DMS53 treated with DMSO at 0.1 percent for 48 hours (cell line): ENCODE measurements around the gene AGBL1.

ENCODE experiments used
- DNase-seq: peaks from one replicate; lab custom pipeline; 2025; ENCODE audit not compliant: unreplicated experiment; lab: John Stamatoyannopoulos, UW

AGBL1 gene

GRCh38 chr15:86079508-86080266 lies at the start of gene AGBL1:
AGBL1 (plus strand) TSS chr15:86079871.
- no peak for DNase-seq

GRCh38 chr15:86034904-86035303 lies 44.8 kb upstream of the AGBL1 start:
- no peak for DNase-seq

GRCh38 chr15:86036243-86036642 lies 43.4 kb upstream of the AGBL1 start:
- no peak for DNase-seq

GRCh38 chr15:86038491-86038890 lies 41.2 kb upstream of the AGBL1 start:
- DNase-seq: no peak

GRCh38 chr15:86040356-86041033 lies 39.2 kb upstream of the AGBL1 start:
- DNase-seq: no peak

- DNase-seq: no peak
Measured at GRCh38 chr15:86041399-86041798, 38.3 kb upstream of the AGBL1 start.

GRCh38 chr15:86042226-86042625 lies 37.4 kb upstream of the AGBL1 start:
- DNase-seq: no peak

- no peak for DNase-seq
Measured at GRCh38 chr15:86044981-86045380, 34.7 kb upstream of the AGBL1 start.

- no peak for DNase-seq
Measured at GRCh38 chr15:86054338-86054737, 25.3 kb upstream of the AGBL1 start.

- DNase-seq: no peak
Measured at GRCh38 chr15:86055688-86056087, 24.0 kb upstream of the AGBL1 start.

GRCh38 chr15:86059851-86060250 lies 19.8 kb upstream of the AGBL1 start:
- DNase-seq: no peak

- DNase-seq: no peak
Measured at GRCh38 chr15:86060674-86061073, 19.0 kb upstream of the AGBL1 start.

- DNase-seq: no peak
Measured at GRCh38 chr15:86061581-86061980, 18.1 kb upstream of the AGBL1 start.

- no peak for DNase-seq
Measured at GRCh38 chr15:86062646-86063243, 16.9 kb upstream of the AGBL1 start.

- no peak for DNase-seq
Measured at GRCh38 chr15:86063356-86064095, 16.1 kb upstream of the AGBL1 start.

- DNase-seq: no peak
Measured at GRCh38 chr15:86064326-86064725, 15.3 kb upstream of the AGBL1 start.

GRCh38 chr15:86066174-86066834 lies 13.4 kb upstream of the AGBL1 start:
- no peak for DNase-seq

GRCh38 chr15:86073281-86073680 lies 6.4 kb upstream of the AGBL1 start:
- no peak for DNase-seq

- no peak for DNase-seq
Measured at GRCh38 chr15:86076468-86076867, 3.2 kb upstream of the AGBL1 start.

- no peak for DNase-seq
Measured at GRCh38 chr15:86077070-86077469, 2.6 kb upstream of the AGBL1 start.

- no peak for DNase-seq
Measured at GRCh38 chr15:86080302-86080701, 631 bp downstream of the AGBL1 start.
